ENCODE data around the gene MDFIC2. TPM values are rescaled to one million over a fixed set of nuclear protein-coding genes. Genes with fewer than 3 reads are reported as not detected.

MDFIC2 gene
- total RNA-seq, 1 donor from 2014 or later: not detected

GRCh38 chr3:70179111-70179510 is 133.3 kb downstream of the MDFIC2 start:
- intact Hi-C loops (cut with DNase I): no loop called here
- H3K9me3 ChIP-seq: no peaks in the 10 kb centered on the region
- no peak overlapping the region for H3K27ac ChIP-seq
- no peak overlapping the region for H3K4me3 ChIP-seq
- no peaks in the 10 kb centered on the region for H3K27me3 ChIP-seq
- no peaks in the 10 kb centered on the region for H3K4me1 ChIP-seq
- TF ChIP-seq CTCF (IDR thresholded peaks at IDR 0.05) (no peak), POLR2A (IDR thresholded peaks at IDR 0.05) (no peak), POLR2AphosphoS5 (IDR thresholded peaks at IDR 0.05; ENCODE audit: insufficient read depth in 1 of 2, low read depth in 1 of 2) (no peak)
- no peak for DNase-seq (ENCODE audit: extremely low spot score in 2 of 2)
- no peaks in the 10 kb centered on the region for H3K36me3 ChIP-seq

GRCh38 chr3:70177881-70178645 is 134.4 kb downstream of the MDFIC2 start:
- Histone ChIP-seq H3K4me1 (no peaks in the 10 kb centered on the region), H3K36me3 (no peaks in the 10 kb centered on the region), H3K27me3 (no peaks in the 10 kb centered on the region), H3K4me3 (no peak overlapping the region), H3K9me3 (no peaks in the 10 kb centered on the region), H3K27ac (no peak overlapping the region)
- no peak for TF ChIP-seq POLR2AphosphoS5 (IDR thresholded peaks at IDR 0.05; ENCODE audit: insufficient read depth in 1 of 2, low read depth in 1 of 2)
- no peak for TF ChIP-seq CTCF (IDR thresholded peaks at IDR 0.05)
- TF ChIP-seq POLR2A (IDR thresholded peaks at IDR 0.05): no peak
- intact Hi-C loops (cut with DNase I): no loop called here
- no peak for DNase-seq (ENCODE audit: extremely low spot score in 2 of 2)

GRCh38 chr3:70176224-70176623 is 136.2 kb downstream of the MDFIC2 start:
- Histone ChIP-seq H3K27ac (no peak overlapping the region), H3K4me3 (no peak overlapping the region), H3K4me1 (no peaks in the 10 kb centered on the region), H3K27me3 (no peaks in the 10 kb centered on the region), H3K9me3 (no peaks in the 10 kb centered on the region), H3K36me3 (no peaks in the 10 kb centered on the region)
- TF ChIP-seq CTCF (IDR thresholded peaks at IDR 0.05) (no peak), POLR2AphosphoS5 (IDR thresholded peaks at IDR 0.05; ENCODE audit: insufficient read depth in 1 of 2, low read depth in 1 of 2) (no peak), POLR2A (IDR thresholded peaks at IDR 0.05) (no peak)
- intact Hi-C loops (cut with DNase I): no loop called here
- no peak for DNase-seq (ENCODE audit: extremely low spot score in 2 of 2)

DNA sequence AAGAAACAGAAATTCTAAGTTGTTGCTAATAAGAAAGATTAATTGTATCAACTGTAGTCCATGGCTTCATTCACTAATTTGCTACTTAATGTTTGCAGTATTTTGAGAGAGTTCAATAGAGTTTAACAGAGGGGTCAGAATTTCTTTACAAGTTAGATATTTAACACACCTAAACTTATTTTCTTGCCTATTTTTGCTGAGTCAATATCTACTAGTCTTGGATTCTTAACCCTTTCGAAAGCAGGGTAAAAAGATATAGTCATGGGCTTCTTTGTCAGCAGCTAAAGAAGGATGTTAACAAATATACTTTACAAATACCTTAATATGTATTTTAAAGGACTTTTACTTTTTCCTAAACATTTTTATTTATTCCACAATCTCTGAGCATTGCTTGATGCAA is 155.6 kb downstream of the MDFIC2 start:
- Histone ChIP-seq H3K4me1 (no peaks in the 10 kb centered on the region), H3K27me3 (no peaks in the 10 kb centered on the region), H3K9me3 (no peaks in the 10 kb centered on the region), H3K36me3 (no peaks in the 10 kb centered on the region), H3K27ac (no peak overlapping the region), H3K4me3 (no peak overlapping the region)
- intact Hi-C loops (cut with DNase I): no loop called here
- no peak for DNase-seq (ENCODE audit: extremely low spot score in 2 of 2)
- TF ChIP-seq CTCF (IDR thresholded peaks at IDR 0.05) (no peak), POLR2A (IDR thresholded peaks at IDR 0.05) (no peak), POLR2AphosphoS5 (IDR thresholded peaks at IDR 0.05; ENCODE audit: insufficient read depth in 1 of 2, low read depth in 1 of 2) (no peak)

DNA sequence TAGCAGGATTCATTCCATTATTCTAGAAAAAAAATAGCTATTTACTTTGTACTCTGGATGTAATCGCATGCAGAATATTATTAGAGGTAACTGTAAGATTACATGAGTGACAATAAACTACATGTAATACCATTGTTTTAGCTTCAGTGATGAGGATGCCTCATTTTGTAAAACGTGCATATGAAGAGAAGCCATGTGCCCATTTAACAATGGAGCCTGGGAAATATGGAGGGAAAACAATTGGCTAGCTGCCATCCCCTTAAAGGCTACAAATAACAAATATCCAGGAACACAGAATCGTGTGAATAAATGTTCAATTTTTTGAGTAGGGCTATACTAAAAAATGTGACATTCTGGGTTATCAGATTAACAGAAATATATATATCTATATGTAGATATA is 161.8 kb downstream of the MDFIC2 start:
- no peak for TF ChIP-seq POLR2AphosphoS5 (IDR thresholded peaks at IDR 0.05; ENCODE audit: insufficient read depth in 1 of 2, low read depth in 1 of 2)
- no peak for TF ChIP-seq POLR2A (IDR thresholded peaks at IDR 0.05)
- TF ChIP-seq CTCF (IDR thresholded peaks at IDR 0.05): no peak
- H3K27me3 ChIP-seq: no peaks in the 10 kb centered on the region
- DNase-seq (ENCODE audit: extremely low spot score in 2 of 2): no peak
- intact Hi-C loops (cut with DNase I): no loop called here
- H3K4me3 ChIP-seq: no peak overlapping the region
- H3K4me1 ChIP-seq: no peaks in the 10 kb centered on the region
- H3K9me3 ChIP-seq: no peaks in the 10 kb centered on the region
- no peaks in the 10 kb centered on the region for H3K36me3 ChIP-seq
- no peak overlapping the region for H3K27ac ChIP-seq

Data from vagina (tissue), 2 donors.